ENCODE results near the gene NUP210L. TPM values are rescaled to one million over a fixed set of nuclear protein-coding genes. Genes with fewer than 3 reads are reported as not detected.
A peak's percentile ranks its signal among the peaks of the same experiment; 100 is the strongest.

Gene NUP210L
- total and polyA plus RNA-seq, 9 of the 15 experiments (the other 6 are each of a cell fraction or from before 2014, with no cell fraction given), result 0.01 to 0.04 TPM; not detected in 7

DNA sequence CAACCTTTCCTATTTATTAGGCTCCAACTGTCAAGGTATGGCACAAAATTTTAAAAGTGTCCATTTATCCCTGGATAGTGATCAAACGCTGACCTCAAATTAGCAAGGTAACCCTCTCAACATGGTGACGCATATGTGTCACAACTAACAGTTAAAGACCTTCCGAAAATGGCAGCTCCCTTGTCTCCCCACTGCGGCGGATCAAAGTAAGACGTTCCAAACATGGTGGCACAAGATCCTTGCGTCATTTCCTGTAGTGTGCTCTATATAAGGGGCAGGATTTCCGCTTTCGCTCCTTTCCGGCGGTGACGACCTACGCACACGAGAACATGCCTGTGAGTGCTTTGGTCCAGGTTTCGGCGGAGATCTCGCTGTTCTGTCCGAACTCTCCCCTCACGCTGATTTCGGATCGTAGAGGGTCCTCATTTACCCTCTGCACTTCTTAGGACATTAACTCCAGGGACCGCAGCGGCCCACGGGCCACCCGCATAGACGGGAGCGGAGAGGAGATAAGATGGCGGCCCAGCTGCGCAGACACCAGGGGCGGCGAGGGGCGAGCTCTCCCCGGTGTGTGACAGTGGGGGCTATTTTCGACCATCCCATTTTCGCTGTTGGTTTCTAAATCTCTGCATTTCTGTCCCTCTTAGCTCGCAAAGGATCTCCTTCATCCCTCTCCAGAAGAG lies 164.3 kb downstream of the NUP210L start, which contains the start of gene RPS27 (continued):
- TF ChIP-seq NR0B1 (IDR thresholded peaks at IDR 0.05; ENCODE audit: partially characterized antibody), result no peak
- TF ChIP-seq MTA2 (IDR thresholded peaks at IDR 0.05; ENCODE audit: low read depth), result no peak
- peak; percentile 51 for TF ChIP-seq BRD9 (IDR thresholded peaks at IDR 0.05; ENCODE audit: low read depth, partially characterized antibody)
- TF ChIP-seq ZNF23 (CRISPR knock-in tag; IDR thresholded peaks at IDR 0.05), result no peak
- no peak for TF ChIP-seq HNRNPK (IDR thresholded peaks at IDR 0.05; ENCODE audit: low read depth, low read length, poor library complexity, severe bottlenecking)
- TF ChIP-seq DPF2 (IDR thresholded peaks at IDR 0.05), result peak; percentile 25; the same call in 1 of the 2 replicates
- no peak for TF ChIP-seq MCM3 (IDR thresholded peaks at IDR 0.05)
- TF ChIP-seq, protein P1, sequence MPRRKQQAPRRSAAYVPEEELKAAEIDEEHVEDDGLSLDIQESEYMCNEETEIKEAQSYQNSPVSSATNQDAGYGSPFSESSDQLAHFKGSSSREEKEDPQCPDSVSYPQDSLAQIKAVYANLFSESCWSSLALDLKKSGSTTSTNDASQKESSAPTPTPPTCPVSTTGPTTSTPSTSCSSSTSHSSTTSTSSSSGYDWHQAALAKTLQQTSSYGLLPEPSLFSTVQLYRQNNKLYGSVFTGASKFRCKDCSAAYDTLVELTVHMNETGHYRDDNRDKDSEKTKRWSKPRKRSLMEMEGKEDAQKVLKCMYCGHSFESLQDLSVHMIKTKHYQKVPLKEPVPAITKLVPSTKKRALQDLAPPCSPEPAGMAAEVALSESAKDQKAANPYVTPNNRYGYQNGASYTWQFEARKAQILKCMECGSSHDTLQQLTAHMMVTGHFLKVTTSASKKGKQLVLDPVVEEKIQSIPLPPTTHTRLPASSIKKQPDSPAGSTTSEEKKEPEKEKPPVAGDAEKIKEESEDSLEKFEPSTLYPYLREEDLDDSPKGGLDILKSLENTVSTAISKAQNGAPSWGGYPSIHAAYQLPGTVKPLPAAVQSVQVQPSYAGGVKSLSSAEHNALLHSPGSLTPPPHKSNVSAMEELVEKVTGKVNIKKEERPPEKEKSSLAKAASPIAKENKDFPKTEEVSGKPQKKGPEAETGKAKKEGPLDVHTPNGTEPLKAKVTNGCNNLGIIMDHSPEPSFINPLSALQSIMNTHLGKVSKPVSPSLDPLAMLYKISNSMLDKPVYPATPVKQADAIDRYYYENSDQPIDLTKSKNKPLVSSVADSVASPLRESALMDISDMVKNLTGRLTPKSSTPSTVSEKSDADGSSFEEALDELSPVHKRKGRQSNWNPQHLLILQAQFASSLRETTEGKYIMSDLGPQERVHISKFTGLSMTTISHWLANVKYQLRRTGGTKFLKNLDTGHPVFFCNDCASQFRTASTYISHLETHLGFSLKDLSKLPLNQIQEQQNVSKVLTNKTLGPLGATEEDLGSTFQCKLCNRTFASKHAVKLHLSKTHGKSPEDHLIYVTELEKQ (CRISPR knock-in tag; IDR thresholded peaks at IDR 0.05), result no peak
- no peak for TF ChIP-seq ZNF77 (CRISPR knock-in tag; IDR thresholded peaks at IDR 0.05)
- TF ChIP-seq XRCC5 (IDR thresholded peaks at IDR 0.05; ENCODE audit: low read depth, low read length), result peak; percentile 92; the same call in 1 of the 2 replicates
- TF ChIP-seq, protein P2, sequence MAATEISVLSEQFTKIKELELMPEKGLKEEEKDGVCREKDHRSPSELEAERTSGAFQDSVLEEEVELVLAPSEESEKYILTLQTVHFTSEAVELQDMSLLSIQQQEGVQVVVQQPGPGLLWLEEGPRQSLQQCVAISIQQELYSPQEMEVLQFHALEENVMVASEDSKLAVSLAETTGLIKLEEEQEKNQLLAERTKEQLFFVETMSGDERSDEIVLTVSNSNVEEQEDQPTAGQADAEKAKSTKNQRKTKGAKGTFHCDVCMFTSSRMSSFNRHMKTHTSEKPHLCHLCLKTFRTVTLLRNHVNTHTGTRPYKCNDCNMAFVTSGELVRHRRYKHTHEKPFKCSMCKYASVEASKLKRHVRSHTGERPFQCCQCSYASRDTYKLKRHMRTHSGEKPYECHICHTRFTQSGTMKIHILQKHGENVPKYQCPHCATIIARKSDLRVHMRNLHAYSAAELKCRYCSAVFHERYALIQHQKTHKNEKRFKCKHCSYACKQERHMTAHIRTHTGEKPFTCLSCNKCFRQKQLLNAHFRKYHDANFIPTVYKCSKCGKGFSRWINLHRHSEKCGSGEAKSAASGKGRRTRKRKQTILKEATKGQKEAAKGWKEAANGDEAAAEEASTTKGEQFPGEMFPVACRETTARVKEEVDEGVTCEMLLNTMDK (IDR thresholded peaks at IDR 0.05; ENCODE audit: borderline replicate concordance, insufficient read depth, low read depth, low read length, poor library complexity, severe bottlenecking), result no peak
- TF ChIP-seq RB1 (IDR thresholded peaks at IDR 0.05; ENCODE audit: low read depth), result no peak
- peak; percentile 67 for TF ChIP-seq NCOR1 (IDR thresholded peaks at IDR 0.05)
- TF ChIP-seq HNRNPH1 (optimal IDR thresholded peaks at IDR 0.05; ENCODE audit: low read depth, low read length), result no peak
- peak; percentile 53; the same call in 1 of the 2 replicates for TF ChIP-seq HLTF (IDR thresholded peaks at IDR 0.05)
- TF ChIP-seq SETDB1 (IDR thresholded peaks at IDR 0.05; ENCODE audit: low read length), result no peak
- TF ChIP-seq NCOA6 (IDR thresholded peaks at IDR 0.05), result no peak; the same call in 1 of the 2 replicates
- TF ChIP-seq SRF (CRISPR knock-in tag; IDR thresholded peaks at IDR 0.05), result peak in 1 of 2 experiments; percentile 77; a peak in 2 of 4 replicates
- TF ChIP-seq NFIC (IDR thresholded peaks at IDR 0.05), result peak; percentile 83
- TF ChIP-seq BMI1 (IDR thresholded peaks at IDR 0.05; ENCODE audit: low read length), result no peak
- TF ChIP-seq ZNF146 (CRISPR knock-in tag; IDR thresholded peaks at IDR 0.05; ENCODE audit: unreplicated experiment), result no peak
- TF ChIP-seq SMARCB1 (IDR thresholded peaks at IDR 0.05; ENCODE audit: insufficient read length, low read depth), result no peak
- no peak for TF ChIP-seq SAP30 (IDR thresholded peaks at IDR 0.05; ENCODE audit: borderline replicate concordance, insufficient read depth, low read depth, low read length, poor library complexity, severe bottlenecking)

Measured in K562 (cell line).